Mucosa of stomach (tissue), 1 donor: ENCODE measurements around the gene RELA.
"Not testable (repeated sequence)": the region's sequence is repeated elsewhere in the genome, so short reads cannot be mapped to it uniquely, and the experiment has no call there.

ENCODE experiments used
- H3K27me3 ChIP-seq: one replicate; pipeline ENCODE4 v1.7.0; 2013; ENCODE audit warnings: mild to moderate bottlenecking, low read length; ENCODE audit not compliant: control insufficient read depth, insufficient read depth
- H3K36me3 ChIP-seq: one replicate; pipeline ENCODE4 v1.7.0; 2013; ENCODE audit warnings: low read length; ENCODE audit not compliant: control insufficient read depth, insufficient read depth
- H3K4me1 ChIP-seq: one replicate; pipeline ENCODE4 v1.7.0; 2013; ENCODE audit warnings: mild to moderate bottlenecking, low read length; ENCODE audit not compliant: control insufficient read depth, insufficient read depth
- H3K4me3 ChIP-seq: one replicate; pipeline ENCODE4 v1.7.0; 2013; ENCODE audit warnings: low read length
- H3K9ac ChIP-seq: one replicate; pipeline ENCODE4 v1.7.0; 2013; ENCODE audit warnings: mild to moderate bottlenecking, low read length, moderate library complexity
- H3K9me3 ChIP-seq: one replicate; pipeline ENCODE4 v1.7.0; 2013; ENCODE audit warnings: mild to moderate bottlenecking, low read length, moderate library complexity; ENCODE audit not compliant: control insufficient read depth
- donor health status: Pancreatic carcinoma.

Gene RELA

DNA sequence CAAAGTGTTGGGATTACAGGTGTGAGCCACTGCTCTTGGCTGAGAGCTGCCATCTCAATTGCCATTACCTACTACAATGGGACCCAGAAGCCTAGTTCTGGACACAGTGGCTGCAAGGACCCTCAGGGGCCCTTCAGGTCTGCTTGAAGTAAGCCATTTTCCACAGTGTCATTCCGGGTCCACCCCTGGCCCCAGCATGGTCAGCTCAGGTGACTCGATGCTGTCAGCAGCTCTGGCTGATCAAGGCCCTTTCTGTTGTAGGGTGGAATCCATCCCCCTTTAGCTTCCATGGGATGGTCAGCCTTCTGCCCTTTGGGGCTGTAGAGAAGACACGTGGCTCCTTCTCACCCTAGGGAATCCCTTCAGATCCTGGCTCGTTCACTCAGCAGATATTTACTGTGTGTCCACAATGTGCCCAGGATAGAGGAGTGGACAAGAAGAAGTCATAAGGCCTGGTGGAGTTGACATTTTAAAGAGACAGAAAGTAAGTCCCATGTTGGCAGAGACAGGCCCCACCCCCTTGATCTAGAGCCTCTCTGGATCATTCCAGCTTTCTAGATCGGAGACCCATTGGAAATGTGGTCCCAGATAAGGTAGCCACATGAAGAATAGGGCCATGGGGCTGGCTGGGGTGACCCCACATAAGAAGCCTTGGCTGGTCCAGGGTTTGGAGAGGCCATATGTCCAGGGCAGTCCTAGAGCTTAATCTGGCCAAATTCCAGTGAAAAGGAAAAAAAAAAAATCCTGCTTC, 34.3 kb upstream of the RELA start:
- H3K9me3 ChIP-seq = no peaks in the 10 kb centered on the region
- peaks cover 37% of the 10 kb centered on the region for H3K4me1 ChIP-seq
- no peaks in the 10 kb centered on the region for H3K27me3 ChIP-seq
- H3K4me3 ChIP-seq = no peak overlapping the region
- no peak overlapping the region for H3K9ac ChIP-seq
- no peaks in the 10 kb centered on the region for H3K36me3 ChIP-seq

- Histone ChIP-seq H3K4me1 (peaks cover 37% of the 10 kb centered on the region), H3K4me3 (no peak overlapping the region), H3K27me3 (no peaks in the 10 kb centered on the region), H3K9me3 (no peaks in the 10 kb centered on the region), H3K36me3 (no peaks in the 10 kb centered on the region), H3K9ac (no peak overlapping the region)
Observed at GRCh38 chr11:65695459-65696241, 32.9 kb upstream of the RELA start.

GRCh38 chr11:65692367-65692766, 29.7 kb upstream of the RELA start:
- Histone ChIP-seq H3K4me1 (peaks cover 30% of the 10 kb centered on the region), H3K9ac (peak overlapping the region; percentile 73), H3K36me3 (no peaks in the 10 kb centered on the region), H3K4me3 (no peak overlapping the region), H3K27me3 (no peaks in the 10 kb centered on the region), H3K9me3 (no peaks in the 10 kb centered on the region)

- H3K9me3 ChIP-seq, H3K27me3 ChIP-seq, H3K36me3 ChIP-seq, H3K4me3 ChIP-seq: not testable (repeated sequence)
- peaks cover 30% of the 10 kb centered on the region for H3K4me1 ChIP-seq
- peak overlapping the region; percentile 73 for H3K9ac ChIP-seq
Observed at GRCh38 chr11:65691847-65692246, 29.1 kb upstream of the RELA start.

- H3K9me3 ChIP-seq = no peaks in the 10 kb centered on the region
- no peak overlapping the region for H3K4me3 ChIP-seq
- H3K9ac ChIP-seq = no peak overlapping the region
- H3K36me3 ChIP-seq = no peaks in the 10 kb centered on the region
- H3K4me1 ChIP-seq = no peaks in the 10 kb centered on the region
- H3K27me3 ChIP-seq = no peaks in the 10 kb centered on the region
Observed at GRCh38 chr11:65685981-65686380, 23.3 kb upstream of the RELA start.

DNA sequence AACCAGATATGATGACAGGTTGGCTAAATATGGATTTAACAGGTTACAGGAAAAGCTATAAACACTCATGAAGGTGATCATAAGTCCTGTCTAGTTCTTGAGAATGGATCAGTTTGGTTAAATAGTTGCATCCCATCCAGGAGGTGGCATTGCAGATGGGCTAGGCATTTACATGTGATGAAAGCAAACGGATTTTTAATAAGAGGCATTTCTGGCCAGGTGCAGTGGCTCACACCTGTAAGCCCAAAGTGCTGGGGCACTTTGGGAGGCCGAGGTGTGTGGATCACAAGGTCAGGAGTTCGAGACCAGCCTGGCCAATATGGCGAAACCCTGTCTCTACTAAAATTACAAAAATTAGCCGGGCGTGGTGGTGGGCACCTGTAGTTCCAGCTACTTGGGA, 20.8 kb upstream of the RELA start:
- not testable (repeated sequence) for H3K36me3 ChIP-seq, H3K4me3 ChIP-seq, H3K4me1 ChIP-seq, H3K9ac ChIP-seq, H3K9me3 ChIP-seq, H3K27me3 ChIP-seq

DNA sequence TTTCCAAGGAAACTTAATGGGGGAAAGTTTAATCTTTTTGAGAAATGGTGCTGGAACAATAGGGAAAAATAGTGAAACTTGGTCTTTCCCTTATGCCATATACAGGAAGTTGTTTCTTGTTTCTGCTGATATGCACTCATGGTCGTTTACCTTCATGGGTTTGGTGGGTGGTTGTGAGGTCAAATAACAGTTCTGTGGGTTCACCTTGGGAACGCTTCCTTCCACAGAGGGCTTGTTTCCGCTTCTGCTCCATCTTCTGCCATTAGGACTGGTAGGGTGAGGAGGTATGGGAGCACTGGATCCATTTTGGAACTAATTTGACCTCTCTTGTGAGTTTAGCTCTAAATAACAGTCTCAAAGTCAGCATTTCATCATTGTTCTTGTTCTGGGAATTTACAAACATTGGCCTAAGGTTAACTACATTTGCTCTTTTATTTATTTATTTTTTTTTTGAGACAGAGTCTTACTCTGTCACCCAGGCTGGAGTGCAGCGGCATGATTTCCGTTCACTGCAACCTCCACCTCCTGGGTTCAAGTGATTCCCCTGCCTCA, 17.6 kb upstream of the RELA start:
- Histone ChIP-seq H3K9ac (no peak overlapping the region), H3K4me1 (no peaks in the 10 kb centered on the region), H3K4me3 (no peak overlapping the region), H3K9me3 (no peaks in the 10 kb centered on the region), H3K36me3 (no peaks in the 10 kb centered on the region), H3K27me3 (no peaks in the 10 kb centered on the region)

DNA sequence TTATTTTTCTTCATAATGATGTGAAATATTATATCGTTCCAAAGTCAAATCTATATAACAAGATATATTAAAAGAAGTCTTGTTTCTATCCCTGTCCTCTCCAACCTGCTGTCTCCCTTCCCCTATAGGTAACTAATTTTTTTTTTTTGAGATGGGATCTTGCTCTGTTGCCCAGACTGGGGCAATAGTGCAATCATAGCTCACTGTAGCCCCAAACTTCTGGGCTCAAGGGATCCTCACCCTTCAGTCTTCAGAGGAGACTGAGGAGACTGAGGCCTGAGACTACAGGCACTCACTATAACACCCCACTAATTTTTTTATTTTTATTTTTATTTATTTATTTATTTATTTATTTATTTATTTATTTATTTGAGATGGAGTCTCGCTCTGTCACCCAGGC, 10.3 kb upstream of the RELA start:
- no peaks in the 10 kb centered on the region for H3K9me3 ChIP-seq
- H3K4me3 ChIP-seq = no peak overlapping the region
- H3K4me1 ChIP-seq = no peaks in the 10 kb centered on the region
- H3K36me3 ChIP-seq = no peaks in the 10 kb centered on the region
- no peaks in the 10 kb centered on the region for H3K27me3 ChIP-seq
- H3K9ac ChIP-seq = no peak overlapping the region

- H3K9me3 ChIP-seq = no peaks in the 10 kb centered on the region
- H3K4me1 ChIP-seq = no peaks in the 10 kb centered on the region
- H3K36me3 ChIP-seq = no peaks in the 10 kb centered on the region
- no peak overlapping the region for H3K9ac ChIP-seq
- no peaks in the 10 kb centered on the region for H3K27me3 ChIP-seq
- H3K4me3 ChIP-seq = no peak overlapping the region
Observed at GRCh38 chr11:65672180-65672860, 9.6 kb upstream of the RELA start.

- peaks cover 19% of the 10 kb centered on the region for H3K4me1 ChIP-seq
- H3K36me3 ChIP-seq = peaks cover 9% of the 10 kb centered on the region
- H3K9ac ChIP-seq = peak overlapping the region; percentile 99
- peak overlapping the region; percentile 74 for H3K4me3 ChIP-seq
- no peaks in the 10 kb centered on the region for H3K9me3 ChIP-seq
- no peaks in the 10 kb centered on the region for H3K27me3 ChIP-seq
Observed at GRCh38 chr11:65663639-65664200, 1.0 kb upstream of the RELA start.

DNA sequence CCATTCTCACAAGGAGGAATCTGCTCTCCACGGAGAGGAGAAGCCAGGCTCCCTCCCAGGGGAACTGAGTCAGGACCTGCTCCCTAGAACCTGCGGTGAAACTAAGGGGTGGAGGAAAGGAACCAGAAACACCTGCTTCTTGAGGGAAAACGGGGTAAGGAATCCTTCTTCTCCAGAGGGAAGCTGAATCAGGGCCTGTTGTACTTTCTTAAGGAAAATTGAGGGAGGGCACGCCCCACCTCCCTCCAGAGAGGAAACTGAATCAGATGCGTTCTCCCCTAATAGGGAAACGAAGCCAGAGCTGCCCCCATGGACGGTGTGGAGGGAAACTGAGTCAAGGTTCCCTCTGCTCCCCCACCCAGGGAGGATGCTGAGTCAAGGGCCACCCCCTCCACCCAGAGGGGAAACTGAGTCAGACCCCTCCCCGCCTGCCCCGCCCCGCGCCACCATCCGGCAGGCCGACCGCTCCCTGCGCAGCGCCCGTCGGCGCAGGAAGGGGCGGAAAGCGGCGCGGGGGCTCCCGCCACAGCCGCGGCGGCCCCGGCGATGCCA, 393 bp downstream of the RELA start:
- peaks cover 19% of the 10 kb centered on the region for H3K4me1 ChIP-seq
- H3K27me3 ChIP-seq = no peaks in the 10 kb centered on the region
- H3K36me3 ChIP-seq = peaks cover 9% of the 10 kb centered on the region
- H3K4me3 ChIP-seq = peak overlapping the region; percentile 5
- H3K9ac ChIP-seq = peak overlapping the region; percentile 99
- no peaks in the 10 kb centered on the region for H3K9me3 ChIP-seq
